ENCODE data around the gene ATXN1.

GRCh38 chr6:16421462-16421960 is 339.7 kb downstream of the ATXN1 start:
- no peak for TF ChIP-seq GATA1 (IDR thresholded peaks at IDR 0.05; ENCODE audit: low read depth, low read length)
- no peak for TF ChIP-seq POLR2A (IDR thresholded peaks at IDR 0.05; ENCODE audit: low read length)
